ENCODE data around the gene TEFM.
"Not testable (repeated sequence)": the region's sequence is repeated elsewhere in the genome, so short reads cannot be mapped to it uniquely, and the experiment has no call there.

Gene TEFM

DNA sequence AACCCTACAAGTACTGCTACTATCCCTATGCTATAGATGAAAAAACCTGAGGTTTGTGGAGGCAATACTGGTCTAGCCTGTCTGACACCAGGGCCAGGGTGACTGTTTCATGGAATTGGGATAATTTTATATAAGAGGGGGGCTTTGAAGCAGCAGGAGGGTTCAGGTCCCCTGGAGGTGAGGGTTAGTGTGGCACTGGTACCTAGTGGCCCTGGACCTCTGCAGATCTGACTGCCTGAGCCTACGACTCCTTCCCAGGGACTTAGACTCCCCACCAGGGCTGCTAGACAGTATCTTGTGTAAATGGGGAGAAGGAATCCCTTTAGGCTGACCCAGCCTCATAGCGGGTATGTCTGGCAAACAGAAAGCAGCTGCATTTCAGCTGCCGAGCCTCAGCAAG, 22.5 kb upstream of the TEFM start:
- Mint-ChIP-seq H3K36me3 (ENCODE audit: low read depth) (no peaks in the 10 kb centered on the region), H3K27me3 (ENCODE audit: low read depth) (peaks cover 22% of the 10 kb centered on the region), H3K4me3 (no peak overlapping the region)

DNA sequence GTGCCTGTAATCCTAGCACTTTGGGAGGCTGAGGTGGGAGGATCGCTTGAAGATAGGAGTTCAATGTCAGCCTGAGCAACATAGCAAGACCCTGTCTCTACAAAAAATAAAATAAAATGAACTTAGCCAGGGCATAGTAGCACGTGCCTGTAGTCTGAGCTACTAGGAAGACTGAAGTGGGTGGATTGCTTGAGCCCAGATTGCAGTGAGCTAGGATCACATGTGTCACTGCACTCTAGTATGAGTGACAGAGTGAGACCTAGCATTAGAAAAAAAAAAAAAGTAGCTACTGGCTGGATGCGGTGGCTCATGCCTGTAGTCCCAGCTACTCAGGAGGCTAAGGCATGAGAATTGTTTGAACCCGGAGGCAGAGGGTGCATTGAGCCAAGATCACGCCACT, 21.7 kb upstream of the TEFM start:
- Mint-ChIP-seq H3K4me1 (ENCODE audit: low read depth) (no peaks in the 10 kb centered on the region), H3K27ac (no peak overlapping the region), H3K36me3 (ENCODE audit: low read depth) (no peaks in the 10 kb centered on the region), H3K27me3 (ENCODE audit: low read depth) (peaks cover 31% of the 10 kb centered on the region), H3K4me3 (no peak overlapping the region), H3K9me3 (no peaks in the 10 kb centered on the region)

More for the DNA sequence above, 22.5 kb upstream of the TEFM start:
- Mint-ChIP-seq H3K4me1 (ENCODE audit: low read depth) (no peaks in the 10 kb centered on the region), H3K9me3 (no peaks in the 10 kb centered on the region), H3K27ac (no peak overlapping the region)

DNA sequence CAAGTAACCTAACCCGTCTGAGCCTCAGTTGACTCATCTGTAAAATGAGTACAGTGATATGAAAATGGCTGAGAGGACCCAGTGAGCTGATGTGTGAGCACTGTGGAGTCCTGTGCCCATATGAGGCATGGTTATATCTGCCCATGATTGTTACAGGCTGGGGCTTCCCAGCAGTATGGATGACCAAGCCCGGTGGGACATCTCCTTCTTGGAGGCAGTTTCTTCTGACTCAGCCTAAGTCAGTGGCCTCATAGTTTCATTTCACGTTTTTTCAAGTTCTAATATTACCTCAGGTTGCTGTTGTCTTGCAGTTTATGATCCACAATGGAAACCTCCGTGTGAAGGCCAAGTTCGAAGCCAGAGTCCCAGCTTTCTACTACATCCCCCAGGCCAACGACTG, 20.5 kb upstream of the TEFM start:
- Mint-ChIP-seq H3K9me3 (no peaks in the 10 kb centered on the region), H3K4me3 (no peak overlapping the region), H3K4me1 (ENCODE audit: low read depth) (no peaks in the 10 kb centered on the region), H3K36me3 (ENCODE audit: low read depth) (no peaks in the 10 kb centered on the region), H3K27me3 (ENCODE audit: low read depth) (peaks cover 38% of the 10 kb centered on the region), H3K27ac (no peak overlapping the region)

DNA sequence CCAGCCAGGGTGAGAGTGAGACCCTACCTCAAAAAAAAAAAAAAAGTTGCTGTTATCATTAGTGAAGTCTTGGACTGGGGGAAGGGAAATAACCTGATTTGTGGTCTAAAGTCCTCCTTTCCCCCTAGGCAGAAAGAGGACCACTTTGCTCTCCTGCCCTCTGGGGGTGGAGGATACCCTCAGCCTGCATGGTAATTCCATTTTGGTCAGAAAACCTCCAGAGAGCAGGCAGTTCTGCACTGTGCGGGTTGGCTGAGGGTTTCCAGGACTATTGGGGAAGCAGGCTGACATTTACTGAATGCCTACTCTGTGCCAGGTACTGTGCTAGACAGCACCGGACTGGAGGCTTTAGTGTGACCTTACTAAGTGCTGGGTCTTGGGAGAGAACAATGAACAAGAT, 18.3 kb upstream of the TEFM start:
- Mint-ChIP-seq H3K27ac (no peak overlapping the region), H3K4me3 (no peak overlapping the region), H3K9me3 (no peaks in the 10 kb centered on the region), H3K4me1 (ENCODE audit: low read depth) (peaks cover 2% of the 10 kb centered on the region), H3K27me3 (ENCODE audit: low read depth) (peaks cover 56% of the 10 kb centered on the region), H3K36me3 (ENCODE audit: low read depth) (peaks cover 2% of the 10 kb centered on the region)

DNA sequence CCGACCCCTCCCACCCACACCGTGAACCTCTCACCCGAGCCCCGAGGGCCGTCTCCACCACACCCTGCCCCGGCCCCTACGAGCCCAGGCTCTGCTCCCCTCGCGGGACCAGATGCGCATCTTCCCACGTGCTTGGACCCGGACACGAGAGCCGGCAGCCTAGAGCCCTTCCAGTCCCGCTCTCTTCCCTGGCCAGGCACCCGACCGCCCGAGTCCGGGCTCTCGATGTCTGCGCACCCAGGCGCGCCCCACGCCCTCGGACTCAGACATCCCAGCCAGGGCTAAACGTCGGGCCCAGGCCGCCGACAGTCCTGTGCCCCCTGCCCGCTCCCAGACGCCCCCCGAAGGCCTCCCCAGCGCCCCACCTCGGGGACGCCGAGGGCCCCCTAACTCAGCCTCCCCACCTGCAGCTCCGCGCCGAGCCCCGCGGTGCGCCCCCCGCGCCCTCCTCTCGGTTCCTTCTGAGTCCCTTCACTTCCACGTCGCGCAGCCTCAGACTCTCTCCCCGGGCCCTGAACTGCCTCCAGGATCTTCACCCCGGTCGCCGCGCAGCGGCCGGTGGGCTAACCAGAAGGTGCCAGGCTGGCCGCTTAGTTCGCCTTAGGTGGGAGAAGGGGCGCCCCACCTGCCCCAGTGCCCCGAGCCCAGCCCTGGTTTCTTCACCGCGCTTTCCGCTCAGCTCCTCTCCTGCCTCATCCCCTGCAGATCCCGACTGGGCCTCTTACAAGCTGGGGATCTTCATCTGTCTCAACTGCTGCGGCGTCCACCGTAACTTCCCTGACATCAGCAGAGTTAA, 16.4 kb upstream of the TEFM start:
- Mint-ChIP-seq H3K27ac (no peak overlapping the region), H3K36me3 (ENCODE audit: low read depth) (peaks cover 2% of the 10 kb centered on the region), H3K27me3 (ENCODE audit: low read depth) (peaks cover 66% of the 10 kb centered on the region), H3K4me1 (ENCODE audit: low read depth) (peaks cover 2% of the 10 kb centered on the region), H3K4me3 (peak overlapping the region; percentile 45), H3K9me3 (no peaks in the 10 kb centered on the region)

DNA sequence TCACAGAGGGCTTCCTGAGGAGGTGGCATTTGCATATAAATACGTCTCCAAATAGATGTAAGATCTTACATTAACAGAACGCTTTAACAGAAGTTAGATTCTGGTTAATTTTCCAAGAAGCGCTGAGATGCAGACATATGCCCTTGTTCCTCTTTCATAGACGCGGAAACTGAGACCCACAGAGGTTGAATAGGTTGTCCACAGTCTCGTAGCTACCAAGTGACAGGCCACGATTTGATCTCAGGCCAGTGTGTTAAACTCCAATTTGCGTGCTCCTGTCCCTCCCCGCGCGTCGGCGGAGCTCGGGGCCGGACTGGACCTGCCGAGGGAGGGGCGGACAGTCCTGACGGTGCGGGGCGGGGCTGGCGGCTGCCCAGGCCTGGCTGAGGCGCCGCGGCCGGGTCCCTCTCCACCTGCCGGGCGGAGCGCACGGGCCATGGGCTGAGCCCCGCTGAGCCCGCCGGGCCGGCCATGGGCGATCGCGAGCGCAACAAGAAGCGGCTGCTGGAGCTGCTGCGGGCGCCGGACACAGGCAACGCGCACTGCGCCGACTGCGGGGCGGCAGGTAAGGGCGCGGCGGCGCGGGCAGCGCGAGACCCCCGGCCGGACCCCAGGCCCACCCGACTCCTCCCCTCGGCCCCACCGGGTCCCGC, 15.6 kb upstream of the TEFM start, which contains the start of gene ADAP2:
ADAP2 (plus strand) TSS at position 402 of the 653 bp plus-strand sequence; CDS start at position 472, 70 bp downstream.
- H3K4me3 Mint-ChIP-seq, result peak within 1 kb of the TSS; percentile 63
- peaks cover 2% of the 10 kb centered on the region for H3K36me3 Mint-ChIP-seq (ENCODE audit: low read depth)
- H3K27me3 Mint-ChIP-seq (ENCODE audit: low read depth), result peaks cover 65% of the 10 kb centered on the region
- no peaks in the 10 kb centered on the region for H3K9me3 Mint-ChIP-seq
- H3K4me1 Mint-ChIP-seq (ENCODE audit: low read depth), result peaks cover 2% of the 10 kb centered on the region
- no peak within 1 kb of the TSS for H3K27ac Mint-ChIP-seq

DNA sequence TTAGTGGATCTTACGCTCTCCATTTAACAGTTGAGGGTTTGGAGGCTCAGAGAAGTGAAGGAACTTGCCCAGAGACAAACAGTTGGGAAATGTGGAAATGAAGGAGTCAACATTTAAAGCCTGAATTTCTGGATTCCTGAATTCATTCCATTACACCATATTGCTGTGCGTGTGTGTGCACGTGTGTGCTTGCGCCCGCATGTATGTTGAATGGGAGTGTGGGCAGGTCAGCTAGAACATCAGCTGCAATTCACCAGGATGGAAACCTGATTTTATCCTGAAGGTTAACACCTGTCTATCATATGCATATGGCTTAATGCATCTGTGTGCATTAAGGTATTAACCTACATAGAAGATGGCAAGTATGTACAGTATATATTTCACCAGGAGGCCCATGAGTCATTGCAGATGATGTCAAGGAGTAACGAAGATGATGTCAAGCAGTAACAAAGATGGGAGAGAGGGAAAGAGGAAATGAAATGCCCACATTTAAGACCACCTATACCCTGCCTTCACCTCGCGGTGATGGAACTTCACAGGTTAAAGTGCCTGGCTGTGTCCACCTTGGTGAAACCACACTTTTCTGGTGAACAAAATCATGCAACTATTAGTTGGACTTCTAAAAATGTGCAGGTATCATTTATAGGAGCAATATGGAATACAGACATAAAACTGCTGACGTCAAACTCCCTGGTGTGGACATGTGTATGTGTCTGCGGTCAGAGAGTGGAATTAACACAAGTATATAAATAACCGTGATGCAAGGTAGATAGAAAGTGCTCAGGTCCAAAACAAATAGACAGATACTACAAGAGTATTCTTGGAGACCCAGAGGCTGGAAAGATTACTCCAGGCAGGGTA, 14.9 kb upstream of the TEFM start:
- Mint-ChIP-seq H3K36me3 (ENCODE audit: low read depth) (peaks cover 2% of the 10 kb centered on the region), H3K9me3 (no peaks in the 10 kb centered on the region), H3K27ac (no peak overlapping the region), H3K4me3 (peak overlapping the region; percentile 63), H3K4me1 (ENCODE audit: low read depth) (peaks cover 2% of the 10 kb centered on the region), H3K27me3 (ENCODE audit: low read depth) (peaks cover 62% of the 10 kb centered on the region)

DNA sequence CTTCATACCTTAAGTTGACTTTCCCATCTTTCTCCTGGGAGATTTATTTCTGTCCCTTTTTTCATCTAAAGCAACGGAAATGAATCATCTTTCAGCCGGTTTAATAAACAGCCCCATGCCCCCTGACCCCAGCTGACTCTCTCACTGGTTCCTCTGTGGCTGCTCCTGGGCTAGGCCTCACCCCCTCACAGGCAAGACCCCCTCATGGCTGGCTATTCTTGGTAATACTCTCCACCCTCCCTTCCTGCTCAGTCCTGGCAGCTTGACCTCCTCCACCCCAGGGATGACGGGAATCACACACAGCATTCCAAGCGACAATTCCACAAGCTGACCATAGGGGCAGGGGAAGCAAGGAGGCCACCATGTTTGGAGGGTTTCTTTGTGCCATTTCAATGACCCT, 14.2 kb upstream of the TEFM start:
- no peaks in the 10 kb centered on the region for H3K9me3 Mint-ChIP-seq
- H3K36me3 Mint-ChIP-seq (ENCODE audit: low read depth), result peaks cover 2% of the 10 kb centered on the region
- H3K27me3 Mint-ChIP-seq (ENCODE audit: low read depth), result peaks cover 63% of the 10 kb centered on the region
- H3K27ac Mint-ChIP-seq, result no peak overlapping the region
- peaks cover 2% of the 10 kb centered on the region for H3K4me1 Mint-ChIP-seq (ENCODE audit: low read depth)
- no peak overlapping the region for H3K4me3 Mint-ChIP-seq

DNA sequence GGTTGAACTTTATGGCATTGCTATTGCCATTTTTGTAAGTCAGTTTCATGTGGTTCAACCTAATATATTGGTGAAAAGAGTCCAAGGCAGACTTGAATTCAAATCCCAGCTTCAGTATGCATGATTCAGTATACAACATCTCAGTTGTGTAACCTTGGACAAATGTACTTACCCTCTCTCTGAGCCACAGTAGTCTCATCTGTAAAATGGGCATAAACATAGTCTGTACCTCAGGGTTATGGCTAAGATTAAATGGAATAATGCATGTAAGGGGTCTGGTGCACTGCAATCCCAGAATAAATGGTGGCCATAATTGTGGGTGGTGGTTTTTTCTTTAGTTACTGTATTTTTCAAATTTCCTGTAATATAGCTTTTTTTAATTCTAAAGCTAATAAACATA, 11.0 kb upstream of the TEFM start:
- H3K27me3 Mint-ChIP-seq (ENCODE audit: low read depth), result peaks cover 41% of the 10 kb centered on the region
- no peaks in the 10 kb centered on the region for H3K9me3 Mint-ChIP-seq
- peaks cover 2% of the 10 kb centered on the region for H3K4me1 Mint-ChIP-seq (ENCODE audit: low read depth)
- no peak overlapping the region for H3K4me3 Mint-ChIP-seq
- no peak overlapping the region for H3K27ac Mint-ChIP-seq
- H3K36me3 Mint-ChIP-seq (ENCODE audit: low read depth), result peaks cover 2% of the 10 kb centered on the region

DNA sequence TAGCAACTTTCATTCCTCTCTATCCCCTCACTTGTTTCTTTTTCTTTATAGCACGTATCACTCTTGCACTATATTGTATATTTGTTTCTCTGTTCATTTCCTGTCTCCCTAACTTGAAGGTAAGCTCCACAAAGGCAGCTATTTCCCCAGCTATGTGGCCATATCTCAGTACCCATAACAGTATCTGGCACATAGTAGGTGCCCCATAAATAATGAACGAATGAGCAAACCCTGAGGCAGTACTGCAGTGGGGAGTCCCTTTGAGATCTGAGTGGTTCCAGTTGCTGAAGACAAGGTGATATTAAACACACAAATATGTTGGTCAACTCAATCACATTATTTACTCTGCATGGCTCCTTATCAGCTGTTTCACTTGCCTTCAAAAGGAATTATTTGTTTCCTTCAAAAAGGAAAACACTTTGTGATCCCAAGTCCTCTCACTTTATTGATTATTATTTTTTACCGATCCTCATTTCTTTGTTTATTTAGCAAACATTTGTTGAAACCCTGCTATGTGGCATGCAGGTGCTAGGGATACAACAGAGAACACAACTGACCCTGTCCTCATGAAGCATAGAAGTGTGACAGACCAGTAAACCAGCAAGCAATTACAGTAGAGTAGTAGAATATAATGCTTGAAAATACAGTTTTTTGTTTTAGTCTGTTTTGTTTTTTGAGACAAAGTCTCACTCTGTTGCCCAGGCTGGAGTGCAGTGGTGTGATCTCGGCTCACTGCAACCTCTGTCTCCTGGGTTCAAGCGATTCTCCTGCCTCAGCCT, 10.0 kb upstream of the TEFM start:
- Mint-ChIP-seq H3K4me3 (no peak overlapping the region), H3K27me3 (ENCODE audit: low read depth) (peaks cover 34% of the 10 kb centered on the region), H3K27ac (no peak overlapping the region), H3K9me3 (no peaks in the 10 kb centered on the region), H3K4me1 (ENCODE audit: low read depth) (peaks cover 2% of the 10 kb centered on the region), H3K36me3 (ENCODE audit: low read depth) (peaks cover 2% of the 10 kb centered on the region)

DNA sequence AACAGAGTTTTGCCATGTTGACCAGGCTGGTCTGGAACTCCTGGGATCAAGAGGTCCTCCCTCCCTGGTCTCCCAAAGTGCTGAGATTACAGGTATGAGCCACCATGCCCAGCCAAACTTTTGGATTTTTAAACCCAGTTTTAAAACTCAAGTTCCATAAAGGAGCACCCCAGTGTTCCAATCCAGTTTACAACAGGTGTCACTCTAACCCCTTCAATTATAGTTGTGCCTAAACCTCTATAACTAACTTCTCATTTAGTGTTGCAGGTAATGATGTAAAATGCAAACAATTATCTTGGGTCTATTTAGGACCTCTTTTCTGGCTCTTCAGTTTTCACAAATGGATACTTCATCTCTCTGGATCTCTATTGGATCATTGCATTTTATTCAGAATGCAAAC, 7.9 kb upstream of the TEFM start:
- H3K4me1 Mint-ChIP-seq (ENCODE audit: low read depth), result peaks cover 2% of the 10 kb centered on the region
- H3K27ac Mint-ChIP-seq, result no peak overlapping the region
- H3K36me3 Mint-ChIP-seq (ENCODE audit: low read depth), result no peaks in the 10 kb centered on the region

DNA sequence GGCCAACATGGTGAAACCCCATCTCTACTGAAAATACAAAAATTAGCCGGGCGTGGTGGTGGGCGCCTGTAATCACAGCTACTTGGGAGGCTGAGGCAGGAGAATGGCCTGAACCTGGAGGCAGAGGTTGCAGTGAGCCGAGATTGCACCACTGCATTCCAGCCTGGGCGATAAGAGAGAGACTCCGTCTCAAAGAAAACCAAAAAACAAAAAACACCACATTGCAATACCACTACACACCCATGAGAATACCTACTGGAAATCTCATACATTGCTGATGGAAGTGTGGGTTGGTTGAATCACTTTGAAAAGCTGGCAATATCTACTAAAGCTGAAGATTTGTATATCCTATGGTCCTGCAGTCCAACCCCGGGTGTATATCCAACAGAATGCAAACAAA, 4.1 kb upstream of the TEFM start:
- H3K9me3 Mint-ChIP-seq; H3K36me3 Mint-ChIP-seq (ENCODE audit: low read depth): not testable (repeated sequence)

More for the DNA sequence above, 7.9 kb upstream of the TEFM start:
- Mint-ChIP-seq H3K27me3 (ENCODE audit: low read depth) (peaks cover 18% of the 10 kb centered on the region), H3K4me3 (no peak overlapping the region), H3K9me3 (no peaks in the 10 kb centered on the region)

DNA sequence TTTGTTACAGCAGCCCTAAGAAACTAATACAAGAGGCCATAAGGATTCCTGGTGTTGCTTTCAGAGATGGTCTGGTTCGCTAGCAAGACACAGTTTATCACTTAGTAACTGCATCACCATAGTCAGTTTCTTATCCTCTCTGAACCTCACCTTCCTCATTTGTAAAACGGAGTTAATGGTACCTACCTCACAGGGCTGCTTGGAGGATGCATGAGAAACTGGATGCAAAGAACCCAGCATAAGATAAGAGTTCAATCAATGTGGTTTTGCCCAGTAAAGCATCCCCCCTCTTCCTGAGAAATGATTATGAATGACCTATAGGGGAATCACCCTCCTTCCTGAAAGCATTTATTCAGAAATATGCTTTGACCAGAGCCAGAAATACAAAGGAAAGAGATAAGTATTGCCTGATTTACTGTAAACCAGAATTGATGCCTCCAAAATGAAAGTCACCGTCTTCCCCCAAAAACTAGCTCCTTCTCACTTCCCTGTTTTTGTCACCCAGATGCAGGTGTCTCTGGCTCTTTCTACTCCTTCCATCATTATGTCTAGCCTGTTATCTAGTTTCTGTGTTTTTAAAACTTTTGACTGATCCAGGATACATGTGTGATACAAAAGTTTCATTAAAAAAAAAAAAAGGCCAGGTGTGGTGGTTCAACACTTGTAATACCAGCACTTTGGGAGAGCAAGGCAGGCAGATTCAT, 2.8 kb upstream of the TEFM start:
- H3K27ac Mint-ChIP-seq, result no peak overlapping the region
- H3K4me1 Mint-ChIP-seq (ENCODE audit: low read depth), result peaks cover 15% of the 10 kb centered on the region
- H3K27me3 Mint-ChIP-seq (ENCODE audit: low read depth), result no peaks in the 10 kb centered on the region
- H3K4me3 Mint-ChIP-seq, result no peak overlapping the region
- H3K9me3 Mint-ChIP-seq, result no peaks in the 10 kb centered on the region
- H3K36me3 Mint-ChIP-seq (ENCODE audit: low read depth), result peaks cover 11% of the 10 kb centered on the region

More for the DNA sequence above, 4.1 kb upstream of the TEFM start:
- H3K27me3 Mint-ChIP-seq (ENCODE audit: low read depth); H3K27ac Mint-ChIP-seq; H3K4me3 Mint-ChIP-seq: not testable (repeated sequence)
- H3K4me1 Mint-ChIP-seq (ENCODE audit: low read depth), result peaks cover 15% of the 10 kb centered on the region

All from T-helper 1 cell treated with Interleukin-12 subunit alpha and Interleukin-12 subunit beta and Interleukin-4 antibody, amounts not matched to agents 30 μg/mL and 1 μg/mL, for 36 hours (primary cell).